Right lobe of liver (tissue), 6 donors: ENCODE results near the gene KRT32. TPM values are rescaled to one million over a fixed set of nuclear protein-coding genes. Genes with fewer than 3 reads are reported as not detected.

Experiments
- ATAC-seq, 4 donors: fragments of 200-7000 bp; cut with Tn5 transposase; one replicate each; pipeline ENCODE4 v1.9.1; 2020; ENCODE audit warnings: mild to moderate bottlenecking in 4 of 4, moderate library complexity in 4 of 4
- DNase-seq, 3 donors: peaks; one replicate each; pipeline ENCODE4 v3.0.0-alpha.2; 2020
- H3K27ac ChIP-seq, 3 donors: fragments of 200-600 bp; one replicate each; pipeline ENCODE4 v1.8.0; 2022
- H3K27me3 ChIP-seq, 2 donors: fragments of 200-600 bp; one replicate each; pipeline ENCODE4 v1.8.0; 2022
- H3K36me3 ChIP-seq, 4 donors: fragments of 200-600 bp; sonication (generic) in 1 of 4; one replicate each; pipeline versions ENCODE4 v1.5.1 to v1.8.0; 2017 to 2022; ENCODE audit warnings: control low read depth in 1 of 4
- H3K4me1 ChIP-seq, 4 donors: fragments of 200-600 bp; sonication (generic) in 1 of 4; one replicate each; pipeline versions ENCODE4 v1.5.1 to v1.8.0; 2017 to 2022; ENCODE audit warnings: control low read depth in 1 of 4
- H3K4me3 ChIP-seq, 3 donors: fragments of 200-600 bp; one replicate each; pipeline ENCODE4 v1.8.0; 2022
- H3K9me3 ChIP-seq, 4 donors: fragments of 200-600 bp; sonication (generic) in 1 of 4; one replicate each; pipeline versions ENCODE4 v1.5.1 to v1.8.0; 2017 to 2022; ENCODE audit warnings: control low read depth in 1 of 4
- POLR2A ChIP-seq: fragments of 450-650 bp; IDR thresholded peaks from one replicate; pipeline ENCODE4 v1.6.1; 2017; ENCODE audit warnings: antibody characterized with exemption, mild to moderate bottlenecking
- WGBS: methylation state at CpG from one replicate; pipeline ENCODE4 v1.1.6; 2018; ENCODE audit warnings: low coverage, low lambda C conversion rate; ENCODE audit not compliant: insufficient coverage; ENCODE audit errors: missing lambda C conversion rate; 5-methylcytosine and 5-hydroxymethylcytosine counted together
- intact Hi-C, 2 donors: fragments of 100-400 bp; cut with DNase I; formaldehyde crosslinking; loops; one replicate each; pipeline versions ENCODE4 v1.11.2 to v1.14.1; 2022
- total RNA-seq, 6 experiments: library from RNA; depleted of rRNA in 2 of 6; stranded (reverse); fragments of >200 nt in 2 of 6; fragmentation: NEBNext Ultra II Directional in 3 of 6; extraction: Animal tissue kit (Norgen Biotek cat#: 25700) in 3 of 6; gene quantifications; one replicate each; pipeline versions ENCODE4 v1.1.0 to v1.2.4, GENCODE V29; 2016 to 2023
- TF ChIP-seq, protein P1 (sequence below), 4 donors: fragments of 200-600 bp in 3 of 4; fragments of 450-650 bp in 1 of 4; IDR thresholded peaks; one replicate each; pipeline versions ENCODE4 v1.5.1 to v1.8.0; 2016 to 2022; ENCODE audit warnings: antibody characterized with exemption in 4 of 4, mild to moderate bottlenecking in 2 of 4
- donor health status: DM: no; HTN: yes; CAD: no.
- donor health status: DM: no; HTN: no; CAD: no.
- donor health status: DM: no; HTN: no; CAD: no.
- donor health status: DM: no; HTN: yes; CAD: no.
- donor health status: DM: no; HTN: yes; CAD: no.

The KRT32 gene
- total RNA-seq, 6 experiments from 2014 or later, result not detected

DNA sequence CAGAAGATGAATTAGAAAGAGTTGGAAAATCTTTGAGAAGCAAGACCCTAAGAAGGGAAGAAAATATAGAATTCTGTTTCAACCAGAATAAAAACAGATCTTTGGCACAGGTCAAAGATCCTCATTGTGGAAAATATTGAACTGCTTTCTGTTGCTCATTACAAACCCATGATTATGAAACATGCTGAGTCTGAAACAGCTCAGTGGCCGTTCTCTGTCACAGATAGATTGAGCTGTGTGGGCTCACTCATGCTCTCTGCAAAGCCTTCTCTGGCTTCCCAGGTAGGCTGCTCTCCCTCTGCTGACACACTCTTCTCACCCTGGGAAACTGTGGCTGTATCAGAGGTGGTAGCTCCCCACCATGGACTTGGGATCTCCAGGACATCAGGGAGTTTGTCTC lies 23.0 kb downstream of the KRT32 start:
- no peaks in the 10 kb centered on the region for H3K9me3 ChIP-seq
- 33% methylated on average over 1 of the region's 1 CpG for WGBS
- intact Hi-C loops, result no loop called here
- H3K36me3 ChIP-seq, result no peaks in the 10 kb centered on the region
- ATAC-seq (peak in 2 of 4 donors; percentile 37 to 61), DNase-seq (no peak)
- TF ChIP-seq POLR2A, result no peak
- TF ChIP-seq, protein P1, sequence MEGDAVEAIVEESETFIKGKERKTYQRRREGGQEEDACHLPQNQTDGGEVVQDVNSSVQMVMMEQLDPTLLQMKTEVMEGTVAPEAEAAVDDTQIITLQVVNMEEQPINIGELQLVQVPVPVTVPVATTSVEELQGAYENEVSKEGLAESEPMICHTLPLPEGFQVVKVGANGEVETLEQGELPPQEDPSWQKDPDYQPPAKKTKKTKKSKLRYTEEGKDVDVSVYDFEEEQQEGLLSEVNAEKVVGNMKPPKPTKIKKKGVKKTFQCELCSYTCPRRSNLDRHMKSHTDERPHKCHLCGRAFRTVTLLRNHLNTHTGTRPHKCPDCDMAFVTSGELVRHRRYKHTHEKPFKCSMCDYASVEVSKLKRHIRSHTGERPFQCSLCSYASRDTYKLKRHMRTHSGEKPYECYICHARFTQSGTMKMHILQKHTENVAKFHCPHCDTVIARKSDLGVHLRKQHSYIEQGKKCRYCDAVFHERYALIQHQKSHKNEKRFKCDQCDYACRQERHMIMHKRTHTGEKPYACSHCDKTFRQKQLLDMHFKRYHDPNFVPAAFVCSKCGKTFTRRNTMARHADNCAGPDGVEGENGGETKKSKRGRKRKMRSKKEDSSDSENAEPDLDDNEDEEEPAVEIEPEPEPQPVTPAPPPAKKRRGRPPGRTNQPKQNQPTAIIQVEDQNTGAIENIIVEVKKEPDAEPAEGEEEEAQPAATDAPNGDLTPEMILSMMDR (IDR thresholded peaks at IDR 0.05), result no peak
- no peaks in the 10 kb centered on the region for H3K4me1 ChIP-seq
- no peaks in the 10 kb centered on the region for H3K27me3 ChIP-seq
- no peak overlapping the region for H3K27ac ChIP-seq
- H3K4me3 ChIP-seq, result no peak overlapping the region

DNA sequence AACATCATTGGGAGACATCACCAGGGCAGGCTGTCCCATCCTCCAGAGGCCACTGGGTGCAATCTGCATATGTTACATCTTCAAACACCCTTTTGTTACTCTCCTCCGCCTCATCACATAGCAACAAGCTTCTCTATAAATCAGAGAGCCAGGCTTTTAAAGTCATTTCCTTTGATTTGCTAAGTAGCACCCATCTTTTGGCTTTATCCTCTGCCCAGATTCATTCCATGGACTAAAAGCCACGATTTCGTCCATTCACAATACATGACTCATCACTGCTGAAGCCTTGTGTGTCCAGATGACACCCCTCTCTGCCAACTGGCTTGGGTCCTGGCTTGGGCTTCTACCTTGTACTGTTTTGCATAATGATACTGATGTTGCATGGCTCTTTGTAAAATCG lies 24.4 kb downstream of the KRT32 start:
- TF ChIP-seq POLR2A, result no peak
- TF ChIP-seq, protein P1 (IDR thresholded peaks at IDR 0.05), result no peak
- no peak overlapping the region for H3K4me3 ChIP-seq
- ATAC-seq (no peak), DNase-seq (no peak)
- intact Hi-C loops, result no loop called here
- no peaks in the 10 kb centered on the region for H3K4me1 ChIP-seq
- H3K36me3 ChIP-seq, result no peaks in the 10 kb centered on the region
- no peak overlapping the region for H3K27ac ChIP-seq
- no peaks in the 10 kb centered on the region for H3K9me3 ChIP-seq
- no peaks in the 10 kb centered on the region for H3K27me3 ChIP-seq
- WGBS, result 73% methylated on average over 3 of the region's 4 CpGs

DNA sequence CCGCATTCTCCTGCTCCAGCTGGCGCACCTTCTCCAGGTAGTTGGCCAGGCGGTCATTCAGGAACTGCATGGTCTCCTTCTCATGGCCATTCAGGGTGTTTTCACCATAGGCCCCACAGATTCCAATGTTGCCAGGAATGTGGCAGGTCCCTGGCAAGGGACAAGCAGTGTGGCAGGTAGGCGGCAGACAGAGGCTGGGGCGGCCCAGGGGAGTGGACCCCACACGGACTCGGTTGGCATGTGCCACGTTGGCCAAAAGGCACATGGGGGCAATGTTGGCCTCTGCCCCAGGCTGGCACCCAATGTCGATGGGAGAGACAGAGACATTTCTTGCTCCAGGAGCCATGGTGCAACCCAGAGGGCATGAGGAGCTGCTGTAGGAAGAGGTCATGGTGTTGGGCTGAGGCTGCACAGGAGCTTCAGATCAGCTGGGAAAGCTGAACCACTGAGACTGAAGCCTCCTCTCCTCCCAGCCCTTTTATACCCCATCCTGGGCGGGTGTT lies 26.6 kb downstream of the KRT32 start, which contains the start of gene KRT38:
KRT38 (minus strand) TSS at position 453 of the 503 bp plus-strand sequence; CDS start at position 391, 62 bp downstream.
- DNase-seq, result no peak
- 87% methylated on average over 3 of the region's 10 CpGs for WGBS

DNA sequence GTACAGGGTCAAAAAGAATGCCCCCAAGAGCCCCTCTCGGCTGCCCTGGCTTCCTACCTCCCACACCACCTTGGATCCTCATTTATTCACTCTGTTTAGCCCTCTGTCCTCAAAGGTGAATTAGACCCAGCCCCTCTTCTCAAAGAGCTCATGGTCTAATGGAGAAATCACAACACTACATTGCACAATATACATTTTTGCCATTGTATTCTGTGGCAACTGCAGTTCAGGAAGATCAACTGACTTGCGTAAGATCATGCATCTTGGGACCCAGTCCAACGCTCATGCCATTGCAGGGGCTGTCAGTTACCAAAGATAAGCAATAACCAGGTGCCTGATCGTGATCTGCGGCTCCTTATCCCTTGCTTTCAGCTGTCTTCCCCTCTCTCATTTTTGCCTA lies 27.8 kb downstream of the KRT32 start:
- TF ChIP-seq, protein P1 (IDR thresholded peaks at IDR 0.05), result no peak
- no peak for TF ChIP-seq POLR2A
- H3K4me3 ChIP-seq, result no peak overlapping the region
- H3K4me1 ChIP-seq, result no peaks in the 10 kb centered on the region
- no peaks in the 10 kb centered on the region for H3K36me3 ChIP-seq
- intact Hi-C loops, result no loop called here
- no peaks in the 10 kb centered on the region for H3K9me3 ChIP-seq
- no peaks in the 10 kb centered on the region for H3K27me3 ChIP-seq
- no peak for ATAC-seq
- 65% methylated on average over 3 of the region's 5 CpGs for WGBS
- DNase-seq, result no peak
- H3K27ac ChIP-seq, result no peak overlapping the region

More for the DNA sequence above, 26.6 kb downstream of the KRT32 start, which contains the start of gene KRT38:
- H3K27ac ChIP-seq, result no peak within 1 kb of the TSS
- TF ChIP-seq, protein P1 (IDR thresholded peaks at IDR 0.05), result no peak
- no peak for TF ChIP-seq POLR2A
- intact Hi-C loops, result no loop called here
- no peaks in the 10 kb centered on the region for H3K4me1 ChIP-seq
- H3K36me3 ChIP-seq, result no peaks in the 10 kb centered on the region
- ATAC-seq, result no peak
- no peak within 1 kb of the TSS for H3K4me3 ChIP-seq
- no peaks in the 10 kb centered on the region for H3K9me3 ChIP-seq
- no peaks in the 10 kb centered on the region for H3K27me3 ChIP-seq

DNA sequence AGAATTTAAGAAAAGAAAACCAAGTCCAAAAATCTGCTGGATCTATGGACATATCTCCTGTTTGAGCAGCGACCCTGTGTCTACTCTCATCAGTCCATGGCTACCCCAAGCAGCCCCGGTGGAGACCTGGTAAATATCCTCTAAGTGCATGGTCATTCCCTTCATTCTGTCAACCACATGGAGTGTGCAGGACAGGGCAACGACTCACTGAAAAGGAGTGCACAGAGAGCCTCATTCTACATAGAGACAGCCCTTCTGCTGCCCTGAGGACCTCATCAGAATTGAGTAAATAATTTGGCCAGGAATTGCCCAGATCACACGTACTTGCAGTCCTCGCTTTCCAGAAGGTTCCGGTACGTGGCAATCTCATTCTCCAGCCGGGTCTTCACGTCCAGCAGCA lies 29.4 kb downstream of the KRT32 start:
- no peak for TF ChIP-seq POLR2A
- no peaks in the 10 kb centered on the region for H3K9me3 ChIP-seq
- H3K4me3 ChIP-seq, result no peak overlapping the region
- no peak for ATAC-seq
- H3K27me3 ChIP-seq, result no peaks in the 10 kb centered on the region
- 73% methylated on average over 5 of the region's 9 CpGs for WGBS
- no peaks in the 10 kb centered on the region for H3K36me3 ChIP-seq
- H3K27ac ChIP-seq, result no peak overlapping the region
- DNase-seq, result no peak
- intact Hi-C loops, result no loop called here
- no peaks in the 10 kb centered on the region for H3K4me1 ChIP-seq
